ENCODE data around the gene NOTCH3. TPM values are rescaled to one million over a fixed set of nuclear protein-coding genes. Genes with fewer than 3 reads are reported as not detected.
A peak's percentile ranks its signal among the peaks of the same experiment; 100 is the strongest.

Gene NOTCH3
- total and polyA plus RNA-seq, 9 donors = 6.1 to 47.6 (median 17.9) TPM

DNA sequence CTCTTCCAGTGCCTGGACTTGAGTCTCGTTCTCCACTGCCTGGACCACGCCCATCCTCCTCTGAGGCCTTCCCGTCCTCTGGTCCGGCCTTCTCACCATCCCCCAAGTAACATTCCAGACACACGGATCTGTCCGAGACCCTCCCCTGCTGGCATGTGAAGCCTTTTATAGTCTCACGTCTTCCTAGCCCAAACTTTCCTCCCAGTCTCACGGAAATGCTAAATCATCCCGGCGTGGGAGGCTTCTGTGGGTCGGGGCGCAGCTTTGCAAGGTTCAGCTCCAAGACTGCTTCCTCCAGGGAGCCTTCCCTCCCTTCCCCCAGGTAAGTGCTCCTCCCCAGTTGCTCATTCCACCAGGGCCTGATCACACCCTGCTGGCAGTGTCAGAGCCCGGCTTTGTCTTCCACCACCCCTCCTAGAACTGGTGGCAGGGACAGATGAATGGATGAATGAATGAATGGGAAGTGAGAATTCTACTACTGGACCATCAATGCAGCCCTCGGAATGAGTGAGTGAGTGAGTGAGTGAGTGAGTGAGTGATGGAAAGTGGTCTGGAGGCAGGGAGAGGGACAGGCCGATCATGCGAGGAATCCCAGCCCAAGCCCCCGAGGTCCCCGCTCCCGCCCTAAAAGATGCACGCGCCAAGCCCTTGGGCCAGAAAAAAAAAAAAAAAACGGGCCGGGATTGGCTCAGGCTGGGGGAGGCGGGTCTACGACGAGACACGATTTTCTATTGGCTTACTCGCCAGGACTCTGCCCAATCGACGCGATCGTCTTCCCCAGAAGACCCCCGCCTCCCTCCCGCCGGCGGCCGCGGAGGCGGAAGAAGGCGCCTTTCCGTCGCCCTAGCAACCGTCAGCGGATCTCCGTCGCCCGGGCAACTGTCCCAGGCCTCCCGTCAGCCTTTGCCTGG, 22.2 kb upstream of the NOTCH3 start:
- intact Hi-C loops (cut with DNase I) = no loop called here
- Histone ChIP-seq H3K4me3 (peak overlapping the region; percentile 58), H3K9me3 (no peaks in the 10 kb centered on the region), H3K36me3 (no peaks in the 10 kb centered on the region), H3K4me1 (ENCODE audit: insufficient read depth) (peaks cover 7% of the 10 kb centered on the region), H3K27me3 (no peaks in the 10 kb centered on the region), H3K27ac (no peak overlapping the region)
- TF ChIP-seq POLR2A (IDR thresholded peaks at IDR 0.05) (no peak), CTCF (IDR thresholded peaks at IDR 0.05) (no peak)
- WGBS, 3 donors = 1% methylated on average over 47 to 48 of the region's 48 CpGs
- peak; percentile 92 to 94 (median 94) for DNase-seq

- intact Hi-C loops (cut with DNase I) = no loop called here
- H3K4me1 ChIP-seq (ENCODE audit: insufficient read depth) = peaks cover 7% of the 10 kb centered on the region
- no peak overlapping the region for H3K27ac ChIP-seq
- no peaks in the 10 kb centered on the region for H3K9me3 ChIP-seq
- no peak for DNase-seq
- TF ChIP-seq CTCF (IDR thresholded peaks at IDR 0.05) (no peak), EP300 (IDR thresholded peaks at IDR 0.05) (no peak), POLR2A (IDR thresholded peaks at IDR 0.05) (no peak)
- WGBS, 3 donors = 17 to 36% (median 27%) methylated on average over 6 of the region's 6 CpGs
- no peaks in the 10 kb centered on the region for H3K27me3 ChIP-seq
- H3K4me3 ChIP-seq = no peak overlapping the region
- H3K36me3 ChIP-seq = no peaks in the 10 kb centered on the region
Observed at GRCh38 chr19:15220833-15221232, 20.0 kb upstream of the NOTCH3 start.

- 81 to 85% (median 83%) methylated on average over 7 of the region's 7 CpGs for WGBS, 3 donors
- H3K27ac ChIP-seq = no peak overlapping the region
- TF ChIP-seq EP300 (IDR thresholded peaks at IDR 0.05) = no peak
- TF ChIP-seq CTCF (IDR thresholded peaks at IDR 0.05) = no peak
- TF ChIP-seq POLR2A (IDR thresholded peaks at IDR 0.05) = no peak
- DNase-seq = no peak
- intact Hi-C loops (cut with DNase I) = no loop called here
- peaks cover 7% of the 10 kb centered on the region for H3K4me1 ChIP-seq (ENCODE audit: insufficient read depth)
- H3K27me3 ChIP-seq = no peaks in the 10 kb centered on the region
- no peaks in the 10 kb centered on the region for H3K9me3 ChIP-seq
- H3K36me3 ChIP-seq = no peaks in the 10 kb centered on the region
- no peak overlapping the region for H3K4me3 ChIP-seq
Observed at GRCh38 chr19:15218501-15218900, 17.7 kb upstream of the NOTCH3 start.

DNA sequence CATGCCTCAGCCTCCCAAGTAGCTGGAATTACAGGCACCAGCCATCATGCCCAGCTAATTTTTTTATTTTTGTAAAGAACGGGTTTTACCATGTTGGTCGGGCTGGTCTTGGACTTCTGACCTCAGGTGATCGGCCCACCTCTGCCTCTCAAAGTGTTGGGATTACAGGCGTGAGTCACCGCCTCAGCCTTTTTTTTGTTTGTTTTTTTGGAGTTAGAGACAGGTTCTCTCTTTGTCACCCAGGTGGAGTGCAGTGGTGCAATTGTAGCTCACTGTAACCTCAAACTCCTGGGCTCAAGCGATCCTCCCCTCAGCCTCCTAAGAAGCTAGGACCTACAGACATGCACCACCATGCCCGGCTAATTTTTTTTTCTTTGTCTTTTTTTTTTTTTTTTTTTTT, 15.6 kb upstream of the NOTCH3 start:
- 87 to 90% (median 88%) methylated on average over 7 of the region's 7 CpGs for WGBS, 3 donors
- H3K9me3 ChIP-seq = no peaks in the 10 kb centered on the region
- intact Hi-C loops (cut with DNase I) = no loop called here
- no peaks in the 10 kb centered on the region for H3K36me3 ChIP-seq
- no peak for TF ChIP-seq POLR2A (IDR thresholded peaks at IDR 0.05)
- TF ChIP-seq CTCF (IDR thresholded peaks at IDR 0.05) = no peak
- TF ChIP-seq EP300 (IDR thresholded peaks at IDR 0.05) = no peak
- DNase-seq = no peak
- no peak overlapping the region for H3K27ac ChIP-seq
- peaks cover 3% of the 10 kb centered on the region for H3K4me1 ChIP-seq (ENCODE audit: insufficient read depth)
- no peak overlapping the region for H3K4me3 ChIP-seq
- no peaks in the 10 kb centered on the region for H3K27me3 ChIP-seq

Measured in ovary (tissue), 9 donors.